HG03439 (cell line): ENCODE data around the gene ASTN2.
A peak's percentile ranks its signal among the peaks of the same experiment; 100 is the strongest.

ENCODE experiments used
- ATAC-seq: cut with Tn5 transposase; IDR thresholded peaks from one replicate; pipeline ENCODE4 v1.9.1; 2021; ENCODE audit warnings: mild to moderate bottlenecking, moderate library complexity; ENCODE audit not compliant: unreplicated experiment

Gene ASTN2

DNA sequence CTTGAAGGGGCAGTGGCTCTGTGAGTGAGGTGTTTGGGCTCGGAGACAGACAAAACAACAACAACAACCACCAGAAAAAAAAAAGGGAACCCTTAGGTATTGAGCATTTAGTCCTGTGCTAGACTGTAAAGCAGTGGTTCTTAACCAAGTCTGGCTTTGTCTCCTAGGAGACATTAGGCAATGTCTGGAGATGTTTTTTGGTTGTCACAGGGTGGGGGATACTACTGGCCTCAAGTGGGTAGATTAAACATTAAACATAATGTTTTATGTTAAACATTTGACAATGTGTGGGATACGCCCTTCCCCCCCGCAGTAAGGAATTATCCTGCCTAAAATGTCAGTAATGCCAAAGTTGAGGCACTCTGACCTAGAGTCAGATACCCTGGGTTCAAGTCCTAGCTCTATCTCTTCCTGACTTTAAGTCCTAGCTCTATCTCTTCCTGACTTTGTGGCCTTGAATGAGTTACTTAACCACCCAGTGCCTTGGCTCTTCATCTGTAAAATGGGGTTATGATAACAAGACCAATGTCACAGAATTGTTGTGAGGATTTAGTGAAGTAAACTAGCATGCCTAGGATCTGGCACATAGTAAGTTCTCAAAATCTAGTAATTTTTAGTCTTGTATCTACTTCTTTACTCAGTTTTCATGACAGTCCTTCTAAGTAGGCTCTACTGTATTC is 725.9 kb downstream of the ASTN2 start:
- ATAC-seq = no peak

DNA sequence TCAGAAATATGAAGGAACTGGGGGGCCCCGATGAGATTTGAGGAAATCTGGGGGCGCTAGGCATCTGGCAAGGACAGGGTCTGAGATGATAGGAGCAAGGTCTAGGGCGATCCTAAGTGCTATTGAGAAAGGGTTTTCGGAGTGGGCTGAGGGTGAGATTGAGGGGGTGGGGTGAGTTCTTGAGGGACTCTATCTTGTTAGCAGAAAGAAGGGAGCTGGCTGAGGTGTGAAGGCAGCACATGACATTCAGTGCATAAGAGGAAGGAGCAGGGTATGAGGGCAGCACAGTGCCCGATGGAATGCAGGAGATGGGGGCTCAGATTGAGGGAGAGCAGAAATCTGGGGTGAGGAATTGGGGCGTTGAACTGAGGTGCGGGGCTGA is 727.1 kb downstream of the ASTN2 start:
- ATAC-seq = peak; percentile 3

DNA sequence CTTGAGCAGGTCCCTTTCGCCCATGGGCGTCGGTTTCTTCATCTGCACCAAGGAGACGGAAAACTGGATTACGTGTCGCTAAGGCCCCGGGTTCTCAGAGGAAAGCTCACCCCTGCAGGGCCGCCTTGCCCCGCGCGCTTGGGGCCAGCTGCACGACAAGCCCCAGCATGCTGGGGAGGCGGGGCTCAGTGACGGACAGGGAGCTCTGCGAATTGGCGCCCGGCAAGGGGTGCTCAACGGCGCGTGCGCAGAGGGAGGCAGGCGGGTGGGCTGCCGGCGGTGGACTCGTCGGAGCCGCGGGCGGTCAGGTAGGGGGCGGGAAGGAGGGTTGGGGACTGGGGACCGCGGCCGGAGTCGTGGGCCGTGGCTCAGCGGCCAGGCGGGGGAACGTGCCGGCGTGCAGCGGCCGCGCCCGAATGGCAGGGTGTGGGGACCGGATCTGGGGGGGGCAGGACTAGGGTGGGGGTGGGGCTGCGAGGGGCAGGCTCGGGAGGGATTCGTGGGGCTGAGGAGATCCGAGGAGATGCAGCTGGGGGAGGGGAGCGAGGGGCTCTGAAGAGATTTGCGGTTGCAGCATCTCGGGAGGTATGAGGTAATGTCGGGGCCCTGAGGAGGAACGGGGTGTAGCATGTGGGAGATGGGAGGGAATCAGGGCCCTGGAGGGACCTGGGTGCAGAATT is 727.6 kb downstream of the ASTN2 start, which contains the start of gene TRIM32:
TRIM32 (plus strand) TSS at position 232 of the 680 bp plus-strand sequence. CDS start 10,438 bp downstream, outside the sequence.
- ATAC-seq = peak; percentile 100

DNA sequence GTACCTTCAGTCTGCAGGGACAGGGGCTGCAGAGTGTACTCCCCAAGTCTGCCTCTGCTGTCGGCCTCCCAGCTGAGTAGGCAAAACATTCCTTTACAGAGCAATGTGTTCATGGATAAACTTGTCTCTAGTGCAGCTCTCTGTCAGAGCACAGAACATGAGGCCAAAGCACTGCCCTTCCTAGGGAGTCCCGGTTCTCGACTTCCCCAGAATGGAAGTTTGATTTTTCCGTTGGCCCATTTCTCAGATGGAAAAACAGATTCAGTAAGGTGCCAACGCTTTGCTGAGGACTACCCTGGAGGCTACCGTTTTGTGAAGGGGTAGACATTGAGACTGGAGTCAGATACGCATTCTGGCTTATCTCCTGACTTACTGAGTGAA is 728.2 kb downstream of the ASTN2 start:
- peak; percentile 43 for ATAC-seq

DNA sequence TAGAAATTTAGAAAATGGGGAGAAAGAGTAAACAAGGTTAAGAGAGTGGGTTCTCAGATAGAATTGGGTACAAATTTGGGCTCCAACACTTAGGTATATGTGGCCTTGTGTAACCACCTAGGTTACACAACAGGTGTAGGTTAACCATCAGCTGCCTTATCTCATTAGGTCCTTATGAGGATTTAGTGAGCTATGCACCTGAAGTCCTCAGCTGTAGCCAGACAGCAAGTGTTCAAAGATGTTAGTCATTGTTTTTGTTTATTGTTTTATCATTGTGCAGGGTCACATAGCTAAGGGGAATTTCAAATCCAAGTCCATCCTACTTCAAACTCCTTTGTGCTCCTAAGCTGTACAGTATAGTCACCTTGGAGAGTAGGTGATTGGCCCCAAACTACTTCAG is 728.7 kb downstream of the ASTN2 start:
- ATAC-seq = no peak

DNA sequence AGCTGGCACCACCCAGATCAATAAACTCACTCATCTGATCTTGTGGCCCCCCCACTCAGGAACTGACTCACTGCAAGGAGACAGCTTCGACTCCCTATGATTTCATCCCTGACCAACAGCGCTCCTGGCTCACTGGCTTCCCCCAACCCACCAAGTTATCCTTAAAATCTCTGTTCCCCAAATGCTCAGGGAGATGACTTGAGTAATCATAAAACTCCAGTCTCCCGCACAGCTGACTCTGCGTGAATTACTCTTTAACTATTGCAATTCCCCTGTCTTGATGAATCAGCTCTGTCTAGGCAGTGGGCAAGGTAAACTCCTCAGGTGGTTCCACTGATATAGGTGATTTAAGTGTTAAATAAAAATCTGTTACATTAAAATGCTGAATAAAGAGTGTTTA is 729.7 kb downstream of the ASTN2 start:
- ATAC-seq = no peak

DNA sequence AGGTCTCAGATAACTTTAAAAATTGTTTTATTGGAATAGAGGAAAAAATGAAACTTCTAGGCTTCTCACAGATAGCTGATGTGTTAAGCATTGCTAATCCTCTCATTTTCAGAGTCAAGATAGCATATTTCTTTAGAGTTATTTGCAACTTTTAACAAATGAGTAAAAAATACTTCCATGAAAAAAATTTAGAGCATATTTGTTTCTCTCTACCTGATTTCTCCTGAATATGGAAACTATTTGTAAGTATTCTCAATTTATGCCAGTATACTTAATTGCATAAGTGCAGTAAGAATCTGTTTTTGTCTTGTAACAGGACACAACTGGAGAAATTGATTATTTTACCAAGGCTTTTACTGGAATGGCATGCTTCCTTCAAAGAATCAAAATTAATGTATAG is 731.3 kb downstream of the ASTN2 start:
- ATAC-seq = no peak

DNA sequence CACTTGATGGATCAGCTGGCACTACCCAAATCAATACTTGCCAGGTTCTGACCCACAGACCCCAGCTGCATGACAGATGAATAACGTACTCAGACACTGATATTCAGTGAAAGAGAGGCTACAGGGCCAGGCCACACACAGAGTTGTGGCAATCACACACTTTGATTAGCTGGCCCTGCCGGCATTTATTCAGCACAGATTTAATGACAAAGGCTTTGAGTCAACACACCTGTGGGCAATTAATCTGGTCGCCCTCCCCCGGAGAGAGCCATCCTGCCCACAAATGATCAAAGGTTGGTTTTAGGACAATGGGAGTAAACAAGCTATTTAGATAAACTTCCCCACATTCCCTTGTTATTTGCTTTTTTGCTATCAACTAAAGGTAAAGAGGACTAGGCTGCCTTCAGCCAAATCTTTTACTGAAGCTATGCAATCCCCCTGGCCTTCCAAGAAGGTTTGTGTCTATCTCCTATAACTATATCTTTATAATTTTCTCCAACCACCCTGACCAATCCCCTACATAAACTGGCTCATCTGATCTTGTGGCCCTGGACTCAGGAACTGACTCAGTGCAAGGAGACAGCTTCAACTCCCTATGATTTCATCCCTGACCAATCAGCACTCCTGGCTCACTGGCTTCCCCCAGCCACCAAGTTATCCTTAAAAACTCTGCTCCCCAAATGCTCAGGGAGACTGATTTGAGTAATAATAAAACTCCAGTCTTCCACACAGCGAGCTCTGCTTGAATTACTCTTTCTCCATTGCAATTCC is 740.5 kb downstream of the ASTN2 start:
- ATAC-seq = no peak

DNA sequence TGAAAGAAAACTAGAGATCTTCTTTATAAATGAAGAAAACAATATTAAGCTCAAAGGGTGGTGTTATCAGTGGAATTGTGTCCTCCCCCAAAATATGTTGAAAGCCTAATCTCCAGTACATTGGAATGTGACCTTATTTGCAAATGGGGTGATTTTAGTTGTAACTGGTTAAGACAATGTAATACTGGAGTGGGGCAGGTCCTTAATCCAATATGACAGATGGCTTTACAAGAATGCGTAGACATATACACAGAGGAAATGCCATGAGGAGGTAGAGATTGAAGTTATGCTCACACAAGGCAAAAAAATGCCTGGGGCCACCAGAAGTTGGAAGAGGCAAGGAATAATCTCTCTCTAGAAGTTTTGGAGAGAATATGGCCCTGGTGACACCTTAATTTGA is 741.5 kb downstream of the ASTN2 start:
- ATAC-seq = no peak

DNA sequence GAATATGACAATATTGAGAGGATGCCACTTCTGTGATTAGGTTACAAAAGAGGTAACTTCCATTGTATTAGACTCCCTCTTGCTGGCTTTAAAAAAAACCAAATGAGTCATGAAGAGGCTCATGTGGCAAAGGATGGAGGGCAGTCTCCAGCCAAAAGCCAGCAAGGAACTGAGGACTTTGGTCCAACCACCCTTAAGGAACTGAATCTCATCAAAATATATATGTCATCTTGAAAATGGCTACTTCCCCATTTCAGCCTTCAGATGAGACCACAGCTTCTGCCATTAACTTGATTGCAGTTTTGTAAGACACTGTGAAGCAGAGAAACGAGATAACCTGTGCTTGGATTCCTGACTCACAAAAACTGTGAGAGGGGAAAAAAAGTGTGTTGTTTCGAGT is 743.3 kb downstream of the ASTN2 start:
- no peak for ATAC-seq

DNA sequence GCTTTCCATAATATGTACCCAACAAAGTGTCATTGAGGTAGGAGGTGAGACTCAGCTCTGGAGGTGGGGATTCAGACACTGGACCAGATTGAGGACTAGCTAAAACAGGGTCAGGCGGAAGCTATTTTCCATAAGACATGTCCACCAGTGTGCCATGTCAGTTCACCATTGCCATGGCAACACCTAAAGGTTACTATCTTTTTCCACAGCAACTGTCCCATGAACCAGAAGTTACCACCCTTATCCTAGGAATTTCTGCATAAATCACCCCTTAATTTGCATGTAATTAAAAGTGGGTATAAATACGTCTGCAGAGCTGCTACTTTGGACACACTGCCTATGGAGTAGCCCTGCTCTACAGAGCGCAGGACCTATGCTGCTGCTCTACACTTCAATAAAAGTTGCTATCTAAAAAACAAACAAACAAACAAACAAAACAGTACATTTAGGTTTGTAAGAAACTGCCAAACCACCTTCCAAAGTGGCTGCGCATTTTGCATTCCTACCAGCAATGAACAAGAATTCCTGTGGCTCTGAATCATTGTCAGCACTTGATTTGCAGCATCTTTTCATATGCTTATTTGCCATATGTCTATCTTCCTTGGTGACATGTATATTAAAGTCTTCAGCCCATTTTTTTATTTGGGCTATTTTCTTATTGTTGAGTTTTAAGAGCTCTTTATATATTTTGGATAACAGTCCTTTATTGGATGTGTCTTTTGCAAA is 745.7 kb downstream of the ASTN2 start:
- no peak for ATAC-seq

DNA sequence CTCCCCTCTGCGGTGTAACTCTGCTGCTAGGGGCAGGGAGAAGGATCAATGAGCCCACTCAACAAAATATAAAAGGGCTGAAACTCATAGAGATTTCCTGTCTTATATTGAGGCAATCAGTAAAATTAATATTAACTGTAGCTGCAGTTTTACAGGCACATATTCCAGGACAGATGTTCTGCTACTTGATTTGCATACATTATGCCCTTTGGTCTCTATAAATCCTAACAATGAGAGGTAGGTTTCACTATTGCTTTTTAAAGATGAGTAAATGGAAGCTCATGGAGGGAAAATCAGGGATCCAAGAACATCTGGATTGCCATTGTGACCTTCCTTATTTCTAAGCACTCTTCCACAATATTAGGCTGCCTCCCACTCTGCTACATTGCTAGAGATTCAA is 751.3 kb downstream of the ASTN2 start:
- ATAC-seq = no peak

DNA sequence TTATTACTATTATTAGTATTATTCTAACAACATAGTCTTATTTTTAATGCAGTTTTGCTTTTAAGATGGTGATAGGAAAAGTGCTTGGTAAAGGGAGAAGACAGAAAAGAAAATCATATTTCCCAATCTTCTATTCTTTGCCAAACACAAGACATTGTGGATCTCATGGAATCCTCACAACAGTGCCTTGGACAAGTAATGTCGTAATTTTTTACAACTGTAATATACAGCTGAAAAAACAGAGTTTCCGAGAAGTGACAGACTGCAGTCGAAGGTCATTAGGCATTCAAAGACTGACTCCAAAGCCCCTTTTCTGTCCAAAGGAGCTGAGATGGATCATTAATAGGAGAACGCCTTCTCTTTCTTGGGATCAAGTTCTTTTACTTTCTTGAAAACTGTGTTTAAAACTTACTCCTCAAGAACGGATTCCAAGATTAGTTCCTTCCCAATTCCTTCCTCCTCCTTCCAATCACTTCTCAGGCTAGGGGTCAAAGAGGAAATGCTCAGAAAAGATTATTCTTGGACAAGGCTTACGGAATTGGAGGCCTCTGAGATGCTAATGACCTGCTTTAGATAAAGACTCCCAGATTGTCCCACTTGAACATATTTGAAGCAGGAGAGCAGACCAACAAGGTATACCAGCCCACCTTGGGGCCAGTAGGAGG is 752.1 kb downstream of the ASTN2 start:
- ATAC-seq = no peak

DNA sequence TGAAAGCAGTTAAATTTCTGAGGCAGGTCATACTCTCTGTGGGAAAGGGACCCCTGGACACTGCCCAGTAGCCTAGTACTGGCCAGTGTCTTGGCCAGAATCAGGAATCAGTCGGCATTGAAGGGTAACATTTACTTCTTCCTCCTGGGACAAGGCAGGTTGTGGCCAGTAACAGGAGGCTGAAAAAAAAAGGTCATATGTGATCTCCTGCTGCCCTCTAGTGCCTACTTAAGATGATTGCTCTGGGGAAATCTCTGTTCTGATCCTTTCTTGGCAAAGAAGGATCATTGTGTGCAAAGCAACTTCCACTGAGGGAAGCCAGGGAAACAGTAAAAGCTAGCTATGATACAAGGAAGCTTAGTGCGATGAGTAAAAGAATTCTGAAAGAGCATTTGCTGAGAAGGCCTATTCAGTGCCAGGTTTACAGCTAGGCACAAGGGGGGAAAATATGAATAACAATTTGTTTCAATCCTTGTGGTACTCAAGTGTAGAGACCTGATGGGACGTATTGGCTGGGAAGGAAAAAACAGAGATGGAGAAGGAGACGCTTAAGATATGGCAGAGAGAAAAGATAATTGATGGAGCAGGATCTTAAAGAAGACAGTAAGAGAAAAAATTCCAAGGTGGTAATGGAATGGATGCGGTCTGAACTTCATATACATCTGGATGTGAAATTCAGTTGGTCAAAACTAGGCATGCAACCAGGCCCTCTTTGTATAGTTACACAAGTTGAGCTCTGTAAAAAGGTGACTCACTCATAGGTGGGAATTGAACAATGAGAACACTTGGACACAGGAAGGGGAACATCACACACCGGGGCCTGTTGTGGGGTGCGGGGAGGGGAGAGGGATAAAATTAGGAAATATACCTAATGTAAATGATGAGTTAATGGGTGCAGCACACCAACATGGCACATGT is 753.6 kb downstream of the ASTN2 start:
- ATAC-seq = peak; percentile 84

DNA sequence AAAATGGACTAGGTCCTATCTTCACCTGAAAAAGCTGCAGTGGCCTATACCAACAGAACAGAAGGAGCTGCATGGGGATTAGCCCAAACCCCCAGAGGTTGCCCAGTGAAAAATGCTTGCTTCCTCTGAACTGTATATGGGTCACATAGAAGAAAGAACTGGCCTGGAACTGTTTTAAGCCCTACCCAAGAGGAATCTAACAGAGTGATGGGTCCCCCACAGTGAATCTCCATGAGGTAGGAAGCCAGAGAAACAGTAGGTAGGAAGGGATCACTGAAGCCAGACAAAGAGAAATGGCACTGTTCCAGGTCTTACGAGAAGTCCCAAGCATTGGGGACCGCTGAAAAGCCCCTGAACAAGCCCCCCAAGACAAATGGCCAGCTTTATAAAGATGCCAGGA is 756.6 kb downstream of the ASTN2 start:
- ATAC-seq = no peak

DNA sequence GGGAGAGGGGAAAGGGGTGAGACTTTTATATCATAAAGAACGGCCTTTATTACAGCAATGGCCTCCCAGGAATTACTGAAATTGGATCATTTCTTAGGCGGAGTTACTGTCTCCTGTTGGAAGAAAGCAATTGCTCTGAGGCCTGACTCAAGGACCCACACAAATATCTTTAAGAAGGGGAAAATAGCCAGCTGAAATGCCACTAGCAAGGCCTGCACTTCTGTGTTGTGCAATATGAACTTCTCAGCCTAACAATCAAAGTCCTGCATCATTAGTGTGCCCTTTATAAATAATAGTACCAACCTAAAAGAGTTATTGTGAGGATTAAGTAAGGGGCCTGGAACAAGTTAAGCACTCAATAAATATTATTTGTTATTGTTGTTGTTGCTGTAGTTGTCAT is 757.9 kb downstream of the ASTN2 start:
- ATAC-seq = no peak

DNA sequence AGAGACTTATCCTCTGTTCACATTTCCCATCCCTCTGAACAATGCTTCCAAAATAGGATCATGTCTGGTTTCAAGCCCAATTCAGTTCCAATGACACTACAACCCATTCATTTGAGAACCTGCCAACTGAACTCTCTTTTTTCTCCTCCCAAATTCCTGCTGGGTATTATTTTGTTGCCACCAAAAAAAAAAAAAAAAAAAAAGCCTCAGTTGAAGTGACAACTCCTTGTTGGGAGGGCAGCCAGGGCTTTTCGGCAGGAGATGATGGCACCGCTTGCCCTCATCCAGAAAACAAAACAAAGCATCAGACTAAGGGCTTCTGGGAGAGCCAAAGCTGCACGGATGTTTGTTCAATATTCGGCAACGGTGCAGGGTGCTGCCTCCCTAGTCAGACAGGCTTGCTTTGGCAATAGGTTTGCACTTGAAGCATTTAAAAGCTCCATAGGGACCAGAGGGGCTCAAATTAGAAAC is 758.3 kb downstream of the ASTN2 start:
- no peak for ATAC-seq

DNA sequence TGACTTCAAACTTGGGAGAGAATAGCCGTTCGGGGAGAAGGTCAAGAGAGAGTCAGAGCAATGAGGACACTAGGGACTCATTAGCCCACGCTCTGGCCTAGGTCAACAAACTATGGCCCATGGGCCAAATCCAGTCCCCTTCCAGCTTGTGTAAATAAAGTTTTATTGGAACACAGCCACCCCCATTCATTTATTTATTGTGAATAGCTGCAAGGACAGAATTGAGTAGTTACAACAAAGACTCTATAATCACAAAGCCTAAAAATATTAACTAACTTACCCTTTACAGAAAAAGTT is 760.9 kb downstream of the ASTN2 start:
- no peak for ATAC-seq

DNA sequence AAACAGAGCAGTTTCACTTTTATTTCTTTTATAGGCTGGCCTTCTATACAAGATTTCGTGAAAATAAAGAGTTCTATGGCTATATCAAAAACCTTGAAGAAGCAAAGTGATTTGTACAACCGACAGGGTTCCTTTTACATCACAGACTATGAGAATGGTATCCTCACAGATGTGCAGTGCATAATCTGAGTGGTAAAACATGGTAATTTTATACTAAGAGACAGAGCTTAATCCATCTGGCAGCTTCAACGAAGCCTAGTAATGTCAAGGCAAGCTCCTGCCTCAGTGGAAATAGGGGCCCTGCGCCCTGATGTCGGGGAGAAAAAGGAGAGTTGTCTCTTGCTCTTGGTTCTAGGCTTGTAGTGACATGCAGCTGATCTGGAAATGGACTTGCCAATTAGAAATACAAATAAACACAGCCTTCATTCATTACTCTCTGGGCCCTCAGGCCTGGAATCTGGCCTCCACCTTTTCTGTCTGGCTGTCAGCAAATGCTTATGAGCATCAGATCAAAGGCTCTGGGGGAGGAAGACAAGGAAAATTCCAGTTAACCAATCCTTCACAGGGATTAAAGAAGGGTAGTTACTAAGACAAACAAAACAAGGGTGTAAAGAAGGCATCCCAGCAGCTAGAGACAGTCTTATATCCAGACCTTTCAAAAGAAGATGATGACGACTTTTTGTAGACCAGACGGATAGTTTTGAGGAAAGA is 761.4 kb downstream of the ASTN2 start:
- ATAC-seq = no peak
